SK-N-SH treated with all-trans-retinoic acid at 6 μM for 48 hours (cell line): ENCODE results near the gene SPART.
"Not testable (repeated sequence)": the region's sequence is repeated elsewhere in the genome, so short reads cannot be mapped to it uniquely, and the experiment has no call there.

Experiments used
- ATAC-seq: fragments of 200-7000 bp; cut with Tn5 transposase; 3 replicates; pipeline ENCODE4 v1.9.1; 2020; ENCODE audit warnings: mild to moderate bottlenecking, moderate library complexity
- ARNTL ChIP-seq: fragments of 450-650 bp; formaldehyde crosslinking; IDR thresholded peaks from 2 replicates; pipeline ENCODE4 v1.5.0; 2020; ENCODE audit warnings: low read depth, mild to moderate bottlenecking, moderate library complexity, borderline replicate concordance
- CSDC2 ChIP-seq: fragments of 250-450 bp; sonication (Bioruptor Pico); IDR thresholded peaks from 2 replicates; pipeline ENCODE4 v1.5.0; 2020; ENCODE audit warnings: mild to moderate bottlenecking, moderate library complexity
- CSRNP3 ChIP-seq: fragments of 250-450 bp; sonication (Bioruptor Pico); IDR thresholded peaks from 2 replicates; pipeline ENCODE4 v1.5.1; 2021; ENCODE audit warnings: mild to moderate bottlenecking, moderate library complexity
- ESRRG ChIP-seq: fragments of 250-450 bp; sonication (Bioruptor Pico); IDR thresholded peaks from 2 replicates; pipeline ENCODE4 v1.6.1; 2021; ENCODE audit warnings: mild to moderate bottlenecking
- GLIS3 ChIP-seq: fragments of 250-450 bp; sonication (Bioruptor Pico); IDR thresholded peaks from 2 replicates; pipeline ENCODE4 v1.5.0; 2020; ENCODE audit warnings: mild to moderate bottlenecking, moderate library complexity
- PPARA ChIP-seq: fragments of 250-450 bp; sonication (Bioruptor Pico); IDR thresholded peaks from 2 replicates; pipeline ENCODE4 v1.5.0; 2020; ENCODE audit warnings: mild to moderate bottlenecking, borderline replicate concordance
- RARB ChIP-seq: fragments of 250-450 bp; sonication (Bioruptor Pico); IDR thresholded peaks from 2 replicates; pipeline ENCODE4 v1.8.0; 2021; ENCODE audit warnings: mild to moderate bottlenecking, moderate library complexity
- SNAI2 ChIP-seq: fragments of 250-450 bp; sonication (Bioruptor Pico); IDR thresholded peaks from 2 replicates; pipeline ENCODE4 v1.5.0; 2020; ENCODE audit warnings: mild to moderate bottlenecking, moderate library complexity
- TCF4 ChIP-seq: fragments of 250-450 bp; sonication (Bioruptor Pico); IDR thresholded peaks from 2 replicates; pipeline ENCODE4 v1.8.0; 2021; ENCODE audit warnings: mild to moderate bottlenecking, moderate library complexity, borderline replicate concordance
- TOX ChIP-seq: fragments of 250-450 bp; sonication (Bioruptor Pico); IDR thresholded peaks from 2 replicates; pipeline ENCODE4 v1.8.0; 2021; ENCODE audit warnings: mild to moderate bottlenecking, moderate library complexity, borderline replicate concordance
- ZC3H10 ChIP-seq: fragments of 250-450 bp; sonication (Bioruptor Pico); IDR thresholded peaks from 2 replicates; pipeline ENCODE4 v1.5.1; 2021; ENCODE audit warnings: mild to moderate bottlenecking, moderate library complexity
- ZFP3 ChIP-seq: fragments of 250-450 bp; sonication (Bioruptor Pico); IDR thresholded peaks from 2 replicates; pipeline ENCODE4 v1.5.0; 2020; ENCODE audit warnings: mild to moderate bottlenecking, moderate library complexity
- ZNF70 ChIP-seq: fragments of 450-650 bp; formaldehyde crosslinking; IDR thresholded peaks from 2 replicates; pipeline ENCODE4 v1.5.0; 2020; ENCODE audit warnings: mild to moderate bottlenecking, moderate library complexity
- ZNF8 ChIP-seq: fragments of 450-650 bp; formaldehyde crosslinking; IDR thresholded peaks from 2 replicates; pipeline ENCODE4 v1.5.0; 2020; ENCODE audit warnings: mild to moderate bottlenecking, moderate library complexity
- TF ChIP-seq, protein P1 (sequence below): fragments of 250-450 bp; sonication (Bioruptor Pico); IDR thresholded peaks from 2 replicates; pipeline ENCODE4 v1.8.0; 2020; ENCODE audit warnings: mild to moderate bottlenecking, moderate library complexity, borderline replicate concordance
- TF ChIP-seq, protein P2 (sequence below): fragments of 250-450 bp; sonication (Bioruptor Pico); IDR thresholded peaks from 2 replicates; pipeline ENCODE4 v1.8.0; 2021; ENCODE audit warnings: low read depth, mild to moderate bottlenecking, moderate library complexity, borderline replicate concordance

SPART gene

DNA sequence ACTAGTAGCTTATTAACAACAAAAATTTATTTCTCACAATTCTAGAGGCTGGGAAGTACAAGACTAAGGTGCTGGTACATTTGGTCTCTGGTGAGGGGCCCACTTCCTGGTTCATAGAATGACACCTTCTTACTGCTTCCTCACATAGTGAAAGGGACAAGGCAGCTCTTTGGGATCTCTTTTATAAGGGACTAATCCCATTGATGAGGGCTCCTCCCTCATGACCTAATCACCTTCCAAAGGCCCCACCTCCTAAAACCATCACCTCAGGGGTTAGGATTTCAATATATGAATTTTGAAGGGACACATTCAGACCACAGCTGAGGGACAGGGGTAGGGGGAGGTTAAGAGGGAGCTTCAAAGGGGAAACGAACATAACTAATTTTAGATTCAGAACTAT lies 20.3 kb downstream of the SPART start (continued):
- TF ChIP-seq, protein P1, sequence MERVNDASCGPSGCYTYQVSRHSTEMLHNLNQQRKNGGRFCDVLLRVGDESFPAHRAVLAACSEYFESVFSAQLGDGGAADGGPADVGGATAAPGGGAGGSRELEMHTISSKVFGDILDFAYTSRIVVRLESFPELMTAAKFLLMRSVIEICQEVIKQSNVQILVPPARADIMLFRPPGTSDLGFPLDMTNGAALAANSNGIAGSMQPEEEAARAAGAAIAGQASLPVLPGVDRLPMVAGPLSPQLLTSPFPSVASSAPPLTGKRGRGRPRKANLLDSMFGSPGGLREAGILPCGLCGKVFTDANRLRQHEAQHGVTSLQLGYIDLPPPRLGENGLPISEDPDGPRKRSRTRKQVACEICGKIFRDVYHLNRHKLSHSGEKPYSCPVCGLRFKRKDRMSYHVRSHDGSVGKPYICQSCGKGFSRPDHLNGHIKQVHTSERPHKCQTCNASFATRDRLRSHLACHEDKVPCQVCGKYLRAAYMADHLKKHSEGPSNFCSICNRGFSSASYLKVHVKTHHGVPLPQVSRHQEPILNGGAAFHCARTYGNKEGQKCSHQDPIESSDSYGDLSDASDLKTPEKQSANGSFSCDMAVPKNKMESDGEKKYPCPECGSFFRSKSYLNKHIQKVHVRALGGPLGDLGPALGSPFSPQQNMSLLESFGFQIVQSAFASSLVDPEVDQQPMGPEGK (CRISPR knock-in tag): no peak

- not testable (repeated sequence) for ATAC-seq
Measured at GRCh38 chr13:36324881-36325280, 21.3 kb downstream of the SPART start.

GRCh38 chr13:36323951-36324566 lies 22.1 kb downstream of the SPART start:
- TF ChIP-seq TOX (CRISPR knock-in tag) (no peak), ZC3H10 (CRISPR knock-in tag) (no peak), ZNF70 (CRISPR knock-in tag) (no peak)
- TF ChIP-seq, all 23 proteins: peak for 0
- no peak; the same call in 1 of the 3 replicates for ATAC-seq

DNA sequence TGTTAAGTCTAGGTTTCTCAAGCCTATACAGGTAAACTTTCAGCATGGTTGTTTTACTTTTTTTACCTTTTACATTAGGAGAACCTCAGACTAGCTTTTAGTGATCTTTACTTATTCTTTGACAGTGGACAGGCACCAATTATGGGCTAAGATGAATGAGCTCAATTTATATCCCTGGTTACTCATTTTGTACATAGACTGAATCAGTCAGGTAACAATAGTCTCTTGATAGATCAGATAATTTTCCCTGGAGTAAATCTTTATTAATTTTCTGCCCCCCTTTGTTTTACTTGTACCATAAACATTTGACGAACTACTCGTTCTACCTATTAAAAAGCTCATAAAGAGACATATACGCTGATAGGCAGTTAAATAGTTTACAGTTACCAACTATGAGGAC lies 22.8 kb downstream of the SPART start:
- ATAC-seq: no peak

DNA sequence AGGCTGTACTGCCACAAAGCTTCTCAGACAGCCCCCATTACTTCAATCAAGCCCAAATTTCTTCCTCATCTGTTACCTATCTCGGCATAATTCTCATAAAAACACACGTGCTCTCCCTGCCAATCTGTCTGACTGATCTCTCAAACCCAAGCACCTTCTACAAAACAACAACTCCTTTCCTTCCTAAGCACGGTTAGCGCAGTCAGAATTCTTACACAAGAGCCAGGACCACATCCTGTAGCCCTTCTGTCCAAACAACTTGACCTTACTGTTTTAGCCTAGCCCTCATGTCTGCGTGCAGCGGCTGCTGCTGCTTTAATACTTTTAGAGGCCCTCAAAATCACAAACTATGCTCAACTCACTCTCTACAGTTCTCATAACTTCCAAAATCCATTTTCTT lies 26.4 kb downstream of the SPART start:
- not testable (repeated sequence) for ATAC-seq

More for the DNA sequence above, 22.8 kb downstream of the SPART start:
- no peak for TF ChIP-seq CSRNP3
- no peak for TF ChIP-seq GLIS3 (CRISPR knock-in tag)
- TF ChIP-seq PPARA (CRISPR knock-in tag): no peak
- TF ChIP-seq ZFP3 (CRISPR knock-in tag): no peak
- no peak for TF ChIP-seq ZNF70 (CRISPR knock-in tag)
- TF ChIP-seq SNAI2 (CRISPR knock-in tag): no peak

DNA sequence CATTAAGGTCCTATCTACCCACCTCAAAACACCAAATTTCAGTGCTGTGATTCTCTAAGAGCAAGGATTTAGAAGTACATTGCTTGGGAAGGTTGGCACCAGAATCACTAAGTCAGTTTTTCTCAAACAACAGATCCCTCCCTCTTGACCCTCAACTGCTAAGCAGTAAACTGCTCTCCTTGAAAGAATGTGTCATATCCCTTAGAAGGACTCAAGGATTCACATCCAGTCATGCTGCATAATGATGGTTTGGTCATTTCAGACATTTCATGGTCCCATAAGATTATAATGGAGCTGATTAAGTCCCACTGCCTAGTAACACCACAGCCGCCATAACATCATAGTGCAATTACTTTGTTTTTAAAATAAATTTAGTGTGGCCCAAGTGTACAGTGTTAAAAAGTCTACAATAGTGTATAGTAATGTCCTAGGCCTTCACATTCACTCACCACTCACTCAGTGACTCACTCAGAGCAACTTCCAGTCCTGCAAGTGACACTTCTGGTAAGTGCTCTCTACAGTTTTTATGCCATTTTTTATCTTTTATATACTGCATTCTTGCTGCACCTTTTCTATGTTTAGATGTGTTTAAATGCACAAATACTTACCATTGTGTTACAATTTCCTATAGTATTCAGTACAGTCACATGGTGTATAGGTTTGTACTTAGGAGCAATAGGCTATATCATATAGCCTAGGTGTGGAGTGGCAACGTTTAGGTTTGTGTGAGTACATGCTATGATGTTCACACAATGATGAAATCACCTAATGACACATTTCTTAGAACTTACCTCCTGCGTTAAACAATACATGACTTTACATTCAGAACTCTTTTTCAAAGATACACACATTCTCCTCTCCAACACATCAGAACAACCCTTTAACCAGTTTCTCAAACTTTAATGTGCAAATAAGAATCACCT lies 32.9 kb downstream of the SPART start:
- no peak for ATAC-seq
- TF ChIP-seq ZNF8 (CRISPR knock-in tag) (no peak), RARB (CRISPR knock-in tag) (no peak), ZNF70 (CRISPR knock-in tag) (no peak), ARNTL (CRISPR knock-in tag) (no peak), CSDC2 (CRISPR knock-in tag) (no peak), CSRNP3 (no peak), TCF4 (CRISPR knock-in tag) (no peak), GLIS3 (CRISPR knock-in tag) (no peak), ESRRG (CRISPR knock-in tag) (no peak)
- TF ChIP-seq, protein P2, sequence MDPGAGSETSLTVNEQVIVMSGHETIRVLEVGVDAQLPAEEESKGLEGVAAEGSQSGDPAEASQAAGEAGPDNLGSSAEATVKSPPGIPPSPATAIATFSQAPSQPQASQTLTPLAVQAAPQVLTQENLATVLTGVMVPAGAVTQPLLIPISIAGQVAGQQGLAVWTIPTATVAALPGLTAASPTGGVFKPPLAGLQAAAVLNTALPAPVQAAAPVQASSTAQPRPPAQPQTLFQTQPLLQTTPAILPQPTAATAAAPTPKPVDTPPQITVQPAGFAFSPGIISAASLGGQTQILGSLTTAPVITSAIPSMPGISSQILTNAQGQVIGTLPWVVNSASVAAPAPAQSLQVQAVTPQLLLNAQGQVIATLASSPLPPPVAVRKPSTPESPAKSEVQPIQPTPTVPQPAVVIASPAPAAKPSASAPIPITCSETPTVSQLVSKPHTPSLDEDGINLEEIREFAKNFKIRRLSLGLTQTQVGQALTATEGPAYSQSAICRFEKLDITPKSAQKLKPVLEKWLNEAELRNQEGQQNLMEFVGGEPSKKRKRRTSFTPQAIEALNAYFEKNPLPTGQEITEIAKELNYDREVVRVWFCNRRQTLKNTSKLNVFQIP (CRISPR knock-in tag): no peak
- TF ChIP-seq, protein P1 (CRISPR knock-in tag): no peak
